ENCODE data around the gene KDM4B.

Gene KDM4B

GRCh38 chr19:5191091-5191490 is 222.2 kb downstream of the KDM4B start:
- Histone ChIP-seq H3K4me3 (replicated peaks; ENCODE audit: insufficient read depth, low read length) (no peak overlapping the region), H3K27ac (replicated peaks) (no peak overlapping the region), H3K27me3 (ENCODE audit: insufficient read depth, poor library complexity, severe bottlenecking) (no peaks in the 10 kb centered on the region)
- TF ChIP-seq POLR2AphosphoS5 (IDR thresholded peaks at IDR 0.05; ENCODE audit: low read depth) (no peak), GABPA (IDR thresholded peaks at IDR 0.05; ENCODE audit: low read depth) (no peak), SPI1 (IDR thresholded peaks at IDR 0.05; ENCODE audit: borderline replicate concordance, low read depth) (no peak)
- TF ChIP-seq, protein P1, sequence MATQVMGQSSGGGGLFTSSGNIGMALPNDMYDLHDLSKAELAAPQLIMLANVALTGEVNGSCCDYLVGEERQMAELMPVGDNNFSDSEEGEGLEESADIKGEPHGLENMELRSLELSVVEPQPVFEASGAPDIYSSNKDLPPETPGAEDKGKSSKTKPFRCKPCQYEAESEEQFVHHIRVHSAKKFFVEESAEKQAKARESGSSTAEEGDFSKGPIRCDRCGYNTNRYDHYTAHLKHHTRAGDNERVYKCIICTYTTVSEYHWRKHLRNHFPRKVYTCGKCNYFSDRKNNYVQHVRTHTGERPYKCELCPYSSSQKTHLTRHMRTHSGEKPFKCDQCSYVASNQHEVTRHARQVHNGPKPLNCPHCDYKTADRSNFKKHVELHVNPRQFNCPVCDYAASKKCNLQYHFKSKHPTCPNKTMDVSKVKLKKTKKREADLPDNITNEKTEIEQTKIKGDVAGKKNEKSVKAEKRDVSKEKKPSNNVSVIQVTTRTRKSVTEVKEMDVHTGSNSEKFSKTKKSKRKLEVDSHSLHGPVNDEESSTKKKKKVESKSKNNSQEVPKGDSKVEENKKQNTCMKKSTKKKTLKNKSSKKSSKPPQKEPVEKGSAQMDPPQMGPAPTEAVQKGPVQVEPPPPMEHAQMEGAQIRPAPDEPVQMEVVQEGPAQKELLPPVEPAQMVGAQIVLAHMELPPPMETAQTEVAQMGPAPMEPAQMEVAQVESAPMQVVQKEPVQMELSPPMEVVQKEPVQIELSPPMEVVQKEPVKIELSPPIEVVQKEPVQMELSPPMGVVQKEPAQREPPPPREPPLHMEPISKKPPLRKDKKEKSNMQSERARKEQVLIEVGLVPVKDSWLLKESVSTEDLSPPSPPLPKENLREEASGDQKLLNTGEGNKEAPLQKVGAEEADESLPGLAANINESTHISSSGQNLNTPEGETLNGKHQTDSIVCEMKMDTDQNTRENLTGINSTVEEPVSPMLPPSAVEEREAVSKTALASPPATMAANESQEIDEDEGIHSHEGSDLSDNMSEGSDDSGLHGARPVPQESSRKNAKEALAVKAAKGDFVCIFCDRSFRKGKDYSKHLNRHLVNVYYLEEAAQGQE (IDR thresholded peaks at IDR 0.05; ENCODE audit: insufficient replicate concordance, low read depth), result no peak
- TF ChIP-seq, protein P2, sequence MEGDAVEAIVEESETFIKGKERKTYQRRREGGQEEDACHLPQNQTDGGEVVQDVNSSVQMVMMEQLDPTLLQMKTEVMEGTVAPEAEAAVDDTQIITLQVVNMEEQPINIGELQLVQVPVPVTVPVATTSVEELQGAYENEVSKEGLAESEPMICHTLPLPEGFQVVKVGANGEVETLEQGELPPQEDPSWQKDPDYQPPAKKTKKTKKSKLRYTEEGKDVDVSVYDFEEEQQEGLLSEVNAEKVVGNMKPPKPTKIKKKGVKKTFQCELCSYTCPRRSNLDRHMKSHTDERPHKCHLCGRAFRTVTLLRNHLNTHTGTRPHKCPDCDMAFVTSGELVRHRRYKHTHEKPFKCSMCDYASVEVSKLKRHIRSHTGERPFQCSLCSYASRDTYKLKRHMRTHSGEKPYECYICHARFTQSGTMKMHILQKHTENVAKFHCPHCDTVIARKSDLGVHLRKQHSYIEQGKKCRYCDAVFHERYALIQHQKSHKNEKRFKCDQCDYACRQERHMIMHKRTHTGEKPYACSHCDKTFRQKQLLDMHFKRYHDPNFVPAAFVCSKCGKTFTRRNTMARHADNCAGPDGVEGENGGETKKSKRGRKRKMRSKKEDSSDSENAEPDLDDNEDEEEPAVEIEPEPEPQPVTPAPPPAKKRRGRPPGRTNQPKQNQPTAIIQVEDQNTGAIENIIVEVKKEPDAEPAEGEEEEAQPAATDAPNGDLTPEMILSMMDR (IDR thresholded peaks at IDR 0.05; ENCODE audit: insufficient read depth, low read length), result no peak
- DNase-seq (ENCODE audit: low read depth in 1 of 2, low spot score in 1 of 2), result no peak

DNA sequence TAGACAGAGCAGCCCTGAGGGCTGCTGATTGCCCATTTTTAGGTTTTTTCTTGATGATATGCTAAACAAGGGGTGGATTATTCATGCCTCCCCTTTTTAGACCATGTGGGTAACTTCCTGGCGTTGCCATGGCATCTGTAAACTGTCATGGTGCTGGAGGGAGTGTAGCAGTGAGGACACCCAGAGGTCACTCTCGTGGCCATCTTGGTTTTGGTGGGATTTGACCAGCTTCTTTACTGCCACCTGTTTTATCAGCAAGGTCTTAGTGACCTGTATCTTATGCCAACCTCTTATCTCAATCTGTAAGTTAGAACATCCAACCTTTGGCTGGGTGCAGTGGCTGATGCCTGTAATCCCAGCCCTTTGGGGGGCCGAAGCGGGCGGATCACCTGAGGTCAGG is 223.7 kb downstream of the KDM4B start:
- Histone ChIP-seq H3K4me3 (replicated peaks; ENCODE audit: insufficient read depth, low read length) (no peak overlapping the region), H3K27ac (replicated peaks) (no peak overlapping the region), H3K27me3 (ENCODE audit: insufficient read depth, poor library complexity, severe bottlenecking) (no peaks in the 10 kb centered on the region)
- DNase-seq (ENCODE audit: low read depth in 1 of 2, low spot score in 1 of 2), result no peak
- no peak for TF ChIP-seq POLR2AphosphoS5 (IDR thresholded peaks at IDR 0.05; ENCODE audit: low read depth)
- no peak for TF ChIP-seq SPI1 (IDR thresholded peaks at IDR 0.05; ENCODE audit: borderline replicate concordance, low read depth)
- TF ChIP-seq, protein P2 (IDR thresholded peaks at IDR 0.05; ENCODE audit: insufficient read depth, low read length), result no peak
- TF ChIP-seq, protein P1 (IDR thresholded peaks at IDR 0.05; ENCODE audit: insufficient replicate concordance, low read depth), result no peak
- TF ChIP-seq GABPA (IDR thresholded peaks at IDR 0.05; ENCODE audit: low read depth), result no peak

GRCh38 chr19:5193192-5193591 is 224.3 kb downstream of the KDM4B start:
- Histone ChIP-seq H3K27me3 (ENCODE audit: insufficient read depth, poor library complexity, severe bottlenecking) (no peaks in the 10 kb centered on the region), H3K4me3 (replicated peaks; ENCODE audit: insufficient read depth, low read length) (no peak overlapping the region), H3K27ac (replicated peaks) (no peak overlapping the region)
- TF ChIP-seq, protein P1 (IDR thresholded peaks at IDR 0.05; ENCODE audit: insufficient replicate concordance, low read depth), result no peak
- TF ChIP-seq, protein P2 (IDR thresholded peaks at IDR 0.05; ENCODE audit: insufficient read depth, low read length), result no peak
- TF ChIP-seq SPI1 (IDR thresholded peaks at IDR 0.05; ENCODE audit: borderline replicate concordance, low read depth), result no peak
- TF ChIP-seq GABPA (IDR thresholded peaks at IDR 0.05; ENCODE audit: low read depth), result no peak
- no peak for TF ChIP-seq POLR2AphosphoS5 (IDR thresholded peaks at IDR 0.05; ENCODE audit: low read depth)
- DNase-seq (ENCODE audit: low read depth in 1 of 2, low spot score in 1 of 2), result no peak
